HG03045 (cell line): ENCODE data around the gene NRAP.
A peak's percentile ranks its signal among the peaks of the same experiment; 100 is the strongest.

Experiments used
- ATAC-seq: cut with Tn5 transposase; IDR thresholded peaks from one replicate; pipeline ENCODE4 v1.9.1; 2021; ENCODE audit warnings: mild to moderate bottlenecking, moderate library complexity; ENCODE audit not compliant: unreplicated experiment

The NRAP gene

DNA sequence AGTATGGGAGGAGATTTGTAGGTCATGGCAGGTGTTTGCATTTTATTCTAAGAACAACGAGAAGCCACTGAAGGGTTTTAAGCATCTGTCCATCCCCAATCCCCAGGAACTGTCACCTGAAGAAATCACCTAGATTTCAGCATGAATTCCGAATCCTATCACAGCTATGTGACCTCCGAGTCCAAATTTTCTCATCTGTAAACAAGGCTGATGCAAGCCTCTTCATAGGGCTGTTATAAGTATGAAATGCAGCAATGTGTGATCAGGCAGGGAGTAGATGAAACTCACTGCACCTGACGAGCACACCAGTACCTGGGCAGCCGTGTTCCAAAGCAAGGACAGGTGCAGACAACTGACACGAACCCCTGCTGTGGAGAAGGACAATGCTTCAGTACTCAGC is 97.0 kb downstream of the NRAP start:
- no peak for ATAC-seq

DNA sequence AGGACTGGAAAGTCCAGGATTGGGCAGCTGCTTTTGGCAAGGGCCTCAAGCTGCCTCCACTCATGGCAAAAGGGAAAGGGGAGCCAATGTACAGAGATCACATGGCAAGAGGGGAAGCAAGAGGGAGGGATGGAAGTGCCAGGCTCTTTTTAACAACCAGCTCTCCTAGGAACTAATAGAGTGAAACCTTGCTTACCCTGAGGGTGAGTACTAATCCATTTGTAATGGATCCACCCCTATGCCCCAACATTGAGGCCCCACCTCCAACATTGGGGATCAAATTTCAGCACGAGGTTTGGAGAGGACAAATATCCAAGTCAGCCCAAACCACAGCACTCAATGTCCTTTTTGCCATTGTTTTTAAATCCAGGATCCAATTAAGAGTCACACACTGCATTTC is 98.5 kb downstream of the NRAP start:
- no peak for ATAC-seq

DNA sequence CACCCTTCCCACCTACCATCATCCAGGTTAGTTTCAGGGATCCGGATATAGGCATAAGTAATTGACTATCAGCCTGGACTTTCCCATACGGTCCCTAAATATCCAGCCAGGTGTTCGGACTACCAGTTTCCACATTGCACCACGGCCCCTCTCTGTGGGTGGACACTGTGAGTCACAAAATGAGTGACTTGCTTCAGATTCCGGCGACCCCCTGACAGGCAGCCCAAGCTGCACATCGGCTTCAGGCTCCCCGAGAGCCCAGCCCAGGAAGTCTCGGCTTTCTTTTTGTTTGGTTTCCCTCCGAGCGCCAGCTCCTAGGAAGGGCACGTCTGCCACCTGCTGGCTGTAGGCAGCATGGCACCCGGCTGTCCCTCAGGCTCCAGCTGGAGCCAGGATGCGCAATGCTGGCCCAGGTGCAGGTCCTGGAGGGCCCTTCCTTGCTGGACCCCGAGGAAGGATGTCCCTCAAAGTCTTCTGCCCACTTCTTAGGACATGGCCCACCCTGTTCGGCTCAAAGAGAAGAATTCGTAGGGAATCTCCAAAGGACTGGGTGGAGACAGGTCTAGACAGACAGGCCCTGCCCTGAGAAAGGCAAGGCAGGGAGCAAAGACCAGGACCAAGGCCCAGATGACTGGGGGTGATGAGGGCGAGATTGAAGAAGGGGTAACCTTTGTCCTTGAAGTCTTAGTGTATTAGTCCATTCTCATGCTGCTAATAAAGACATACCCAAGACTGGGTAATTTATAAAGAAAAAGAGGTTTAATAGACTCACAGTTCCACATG is 100.3 kb downstream of the NRAP start:
- peak; percentile 97 for ATAC-seq

DNA sequence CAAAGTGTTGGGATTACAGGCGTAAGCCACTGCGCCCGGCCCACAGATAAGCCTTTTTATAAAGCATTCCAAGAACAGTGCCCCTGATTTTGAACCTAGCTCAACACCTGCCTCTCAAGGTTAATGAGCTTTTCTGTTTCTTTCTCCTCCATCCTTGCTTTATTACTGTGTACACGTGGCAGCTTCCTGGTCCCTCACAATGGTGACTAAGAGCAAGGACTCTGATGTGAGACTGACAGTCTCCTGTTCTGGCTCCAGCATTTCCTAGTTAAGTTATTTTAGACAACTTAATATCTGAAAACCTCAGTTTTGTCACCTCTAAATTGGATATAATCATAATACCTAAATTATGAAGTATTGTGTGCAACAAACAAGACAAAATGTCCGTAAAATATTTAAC is 101.1 kb downstream of the NRAP start:
- no peak for ATAC-seq

DNA sequence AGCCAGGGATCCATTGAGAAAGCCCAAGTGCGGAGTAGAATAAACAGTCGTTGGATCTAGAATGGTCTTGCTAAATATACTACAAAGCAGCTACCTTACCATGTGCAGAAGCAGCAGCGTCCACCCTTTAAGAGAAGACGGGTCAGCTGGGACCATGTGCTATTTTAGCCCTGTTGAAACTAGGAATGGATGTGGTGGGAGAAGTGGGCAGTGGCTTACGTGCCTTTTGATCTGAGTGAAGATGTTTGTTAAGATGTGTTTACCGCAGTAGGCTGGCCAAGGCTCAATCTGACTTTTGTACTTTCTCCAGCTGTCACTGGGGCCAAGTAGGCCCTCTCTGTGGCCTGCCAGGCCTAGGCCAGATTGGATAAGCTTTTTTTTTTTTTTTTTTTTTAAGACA is 101.8 kb downstream of the NRAP start:
- no peak for ATAC-seq

DNA sequence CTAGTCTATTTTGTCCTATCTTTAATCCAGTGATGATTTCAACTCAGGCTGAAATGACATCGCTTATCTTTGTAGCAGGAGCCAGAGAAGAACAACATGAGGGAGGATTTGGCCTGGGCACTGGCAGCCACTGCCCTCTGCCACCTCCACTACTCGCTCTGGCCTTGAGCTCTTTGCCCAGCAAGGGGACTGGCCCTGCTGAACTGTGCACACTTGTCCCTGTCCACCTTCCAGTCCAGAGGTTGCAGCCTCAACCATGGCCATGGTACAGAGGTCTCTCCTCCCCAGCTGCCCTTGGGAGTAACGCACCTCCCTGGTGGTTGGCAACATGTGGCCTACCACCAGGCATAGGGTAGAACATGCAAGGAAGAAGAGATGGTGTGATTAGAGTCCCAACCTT is 102.6 kb downstream of the NRAP start:
- ATAC-seq, result no peak

DNA sequence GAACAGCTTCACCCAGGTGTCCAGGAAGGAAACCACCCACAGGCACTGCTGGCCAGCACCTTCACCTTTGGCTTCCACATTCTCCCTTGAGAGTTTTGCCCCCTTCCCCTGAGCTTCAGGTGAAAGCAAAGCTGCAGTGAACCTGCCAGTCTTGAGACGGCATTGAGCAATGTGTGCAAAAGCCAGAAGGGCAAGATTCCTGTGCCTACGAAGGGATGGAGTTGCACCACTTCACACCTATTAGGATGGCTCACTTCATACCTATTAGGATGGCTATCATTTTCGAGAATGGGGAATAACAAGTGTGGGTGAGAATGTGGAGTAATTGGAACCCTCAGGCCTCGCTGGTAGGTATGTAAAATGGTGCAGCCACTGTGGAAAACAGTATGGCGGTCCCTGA is 103.8 kb downstream of the NRAP start:
- ATAC-seq, result no peak

DNA sequence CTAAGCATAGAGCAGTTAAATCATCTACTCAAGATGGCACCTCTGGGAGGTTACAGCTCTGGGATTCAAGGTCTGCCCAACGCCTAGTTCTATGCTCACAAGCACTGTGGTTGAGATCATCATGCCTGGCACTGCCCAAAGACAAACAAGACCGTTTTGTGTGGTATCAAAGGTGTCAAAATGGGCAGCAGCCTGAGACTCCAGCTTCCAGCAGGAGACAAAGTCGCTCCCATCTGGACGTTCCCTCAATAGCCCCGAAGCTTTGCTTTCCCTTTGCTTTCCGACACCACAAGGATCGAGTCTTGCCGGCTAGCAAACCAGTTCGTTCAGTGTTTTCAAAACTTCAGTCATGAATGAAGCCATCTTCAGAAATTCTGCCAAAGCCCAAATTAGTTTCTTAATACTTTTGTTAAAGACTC is 105.9 kb downstream of the NRAP start:
- ATAC-seq, result no peak

DNA sequence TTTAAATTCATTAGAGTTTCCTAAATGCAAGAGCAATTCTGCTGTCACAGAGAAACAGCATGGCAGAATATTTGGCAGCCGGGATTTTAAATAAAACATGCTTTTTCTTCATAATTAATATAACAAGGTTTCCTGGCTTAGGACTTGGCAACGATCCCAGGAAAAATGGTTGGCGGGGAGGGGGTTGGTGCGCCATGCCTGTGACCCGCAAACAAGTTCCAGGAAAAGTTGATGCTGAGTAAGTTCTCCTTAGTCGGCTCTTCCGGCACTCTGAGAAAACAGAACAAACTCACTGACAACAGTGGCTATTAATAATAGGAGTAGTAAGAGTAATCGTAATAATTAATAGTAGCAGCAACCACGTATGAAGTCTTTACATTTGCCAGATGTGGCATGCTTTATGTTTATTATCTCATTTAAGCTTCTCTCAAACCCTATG is 106.4 kb downstream of the NRAP start:
- no peak for ATAC-seq

DNA sequence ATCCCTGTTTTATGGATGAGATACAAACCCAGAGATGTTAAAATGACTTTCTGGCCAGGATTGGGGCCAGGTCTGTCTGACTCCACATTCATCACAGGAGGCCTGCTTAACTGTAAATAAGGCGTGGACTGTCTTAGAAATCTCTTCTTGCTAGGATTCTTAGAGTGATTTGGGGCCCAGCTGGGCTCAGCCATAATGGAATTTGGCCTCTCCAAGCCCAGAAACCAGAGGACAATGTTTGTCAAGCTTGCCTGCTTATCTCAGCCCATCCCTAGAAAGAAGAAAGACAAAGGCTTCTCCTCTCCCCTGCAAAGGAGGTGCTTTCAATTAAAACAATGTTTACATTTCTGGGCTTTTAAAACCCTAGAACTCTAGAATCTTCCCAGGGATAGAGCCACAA is 108.1 kb downstream of the NRAP start:
- no peak for ATAC-seq

DNA sequence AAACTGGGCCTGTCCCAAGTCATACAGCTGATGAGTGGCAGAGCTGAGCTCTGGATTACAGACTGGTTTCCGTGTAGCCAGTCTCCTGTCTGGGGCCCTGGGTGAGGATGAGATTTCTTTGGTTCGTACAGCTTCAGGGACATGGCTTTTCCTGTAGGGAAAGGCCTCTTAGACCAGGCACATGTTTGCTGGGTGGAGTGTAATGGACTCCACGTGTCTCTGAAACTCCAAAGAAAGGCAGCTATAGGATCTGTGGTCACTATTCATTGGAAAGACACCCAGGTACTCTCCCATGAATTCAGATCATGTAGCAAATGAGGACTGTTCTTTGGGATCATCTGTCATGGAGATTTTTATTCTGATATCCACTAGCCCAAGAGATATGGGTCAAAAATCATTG is 108.6 kb downstream of the NRAP start:
- ATAC-seq, result no peak

DNA sequence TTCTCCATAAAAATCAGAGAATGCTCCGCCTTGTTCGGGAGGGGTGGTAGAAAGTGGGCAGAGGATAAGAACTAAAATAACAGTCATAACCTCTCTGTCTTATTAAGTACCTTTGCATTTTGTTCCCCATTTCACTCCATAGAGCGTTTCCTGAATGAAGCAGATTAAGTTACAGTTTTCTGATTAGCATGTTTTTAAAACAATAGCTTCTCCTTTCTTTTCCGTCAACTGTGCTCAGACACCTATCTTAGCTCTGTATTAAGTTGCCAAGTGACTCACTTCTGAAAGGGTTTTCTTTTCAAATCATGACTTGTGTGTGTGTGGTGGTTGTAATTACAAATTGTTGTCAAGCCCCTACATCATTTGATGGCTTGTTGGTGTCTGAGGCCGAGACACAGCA is 109.6 kb downstream of the NRAP start:
- ATAC-seq, result no peak

DNA sequence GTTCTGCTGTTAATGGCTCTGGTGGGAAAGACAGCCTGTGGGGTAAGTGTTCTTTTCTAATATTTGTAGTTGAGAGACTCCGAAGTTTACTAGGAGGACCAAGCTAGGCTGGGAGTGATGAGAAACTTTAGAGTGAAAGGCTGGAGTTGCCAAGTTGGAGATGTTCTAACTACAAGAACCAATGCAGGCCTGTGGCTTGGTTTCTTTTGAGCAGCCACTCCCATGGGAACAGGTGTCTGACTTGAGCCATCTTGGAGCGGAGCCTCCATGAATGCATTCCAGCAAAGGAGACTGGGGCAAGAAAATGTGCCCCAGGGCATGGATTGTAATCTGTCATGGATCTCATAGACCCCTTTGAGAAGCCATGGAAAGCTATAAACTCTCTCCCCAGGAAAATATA is 110.7 kb downstream of the NRAP start:
- no peak for ATAC-seq

DNA sequence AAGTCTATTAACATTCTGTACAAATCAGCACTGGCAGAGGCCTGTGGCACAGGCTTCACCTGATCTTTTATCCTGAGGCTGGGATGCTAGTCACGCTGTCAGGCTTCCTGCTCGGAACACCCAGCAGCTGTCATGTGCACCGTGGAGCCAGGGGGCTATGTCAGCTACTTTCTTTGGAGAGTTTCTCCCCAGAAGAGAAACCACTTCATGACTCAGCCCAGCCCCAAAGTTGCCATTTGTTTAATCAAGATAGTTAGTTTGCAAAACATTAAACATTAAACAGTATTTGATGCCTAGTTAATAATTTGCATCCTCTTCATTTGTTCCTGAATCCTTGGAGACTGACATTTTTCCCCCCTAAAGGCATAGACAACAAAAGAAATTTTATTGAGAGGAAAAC is 111.1 kb downstream of the NRAP start, which contains the start of gene HABP2:
HABP2 (plus strand) TSS at position 353 of the 400 bp plus-strand sequence. CDS start 69 bp downstream, outside the sequence.
- no peak for ATAC-seq

DNA sequence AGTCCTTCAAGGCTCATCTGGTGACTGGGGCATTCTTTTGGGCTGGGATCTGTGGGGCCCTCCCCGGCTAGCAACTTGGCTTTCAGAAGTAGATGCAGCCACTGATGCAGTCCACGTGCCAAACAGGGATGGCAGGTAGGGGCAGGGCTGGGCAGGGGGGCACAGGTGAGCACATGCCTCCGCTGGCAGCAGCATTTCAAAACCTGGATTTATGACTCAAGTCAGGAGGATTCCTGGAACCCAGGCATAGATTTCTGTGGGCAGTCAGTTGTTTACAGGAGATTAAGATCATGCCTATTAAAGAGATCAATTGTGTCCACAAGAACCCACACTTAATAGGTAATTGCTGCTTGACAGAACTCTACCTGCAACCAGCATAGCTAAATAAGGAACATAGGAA is 111.8 kb downstream of the NRAP start:
- ATAC-seq, result no peak

DNA sequence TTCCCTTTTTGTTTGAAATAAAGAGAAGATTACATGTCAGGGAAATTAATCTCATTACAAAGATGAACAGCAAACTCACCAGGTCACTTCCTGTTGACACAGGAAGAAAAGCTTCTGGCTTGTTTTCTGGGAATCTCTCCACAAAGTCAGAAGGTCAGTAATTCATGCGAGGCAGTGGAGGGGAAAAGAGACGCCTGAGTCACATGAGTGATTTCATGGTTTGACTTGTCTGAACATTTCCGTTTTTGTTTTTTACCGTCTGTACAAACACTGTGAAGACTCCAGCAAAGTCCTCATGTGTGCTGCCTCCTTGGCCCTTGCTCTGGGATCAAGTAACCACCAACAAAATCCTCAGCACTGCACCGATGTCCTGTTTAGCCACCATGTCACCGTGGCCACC is 113.5 kb downstream of the NRAP start:
- ATAC-seq, result no peak

DNA sequence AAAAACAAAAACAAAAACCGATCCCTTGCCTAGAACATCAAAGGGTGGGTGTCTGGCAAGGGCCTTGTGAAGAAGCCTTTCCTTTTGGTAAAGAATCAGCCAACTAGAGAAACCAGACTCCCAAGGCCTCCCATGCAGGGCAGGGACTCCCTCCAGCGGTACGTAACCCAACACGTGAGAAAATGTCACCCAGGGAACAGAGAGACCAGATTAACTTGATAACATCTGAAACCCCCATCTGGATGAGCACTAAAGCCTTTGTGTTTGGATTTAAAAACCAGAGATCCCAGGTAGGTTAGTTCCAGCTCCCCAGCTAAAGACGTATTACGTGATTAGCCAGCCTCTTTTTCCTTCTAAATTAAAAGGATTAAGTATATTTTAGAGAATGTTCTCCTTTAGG is 114.0 kb downstream of the NRAP start:
- ATAC-seq, result no peak

DNA sequence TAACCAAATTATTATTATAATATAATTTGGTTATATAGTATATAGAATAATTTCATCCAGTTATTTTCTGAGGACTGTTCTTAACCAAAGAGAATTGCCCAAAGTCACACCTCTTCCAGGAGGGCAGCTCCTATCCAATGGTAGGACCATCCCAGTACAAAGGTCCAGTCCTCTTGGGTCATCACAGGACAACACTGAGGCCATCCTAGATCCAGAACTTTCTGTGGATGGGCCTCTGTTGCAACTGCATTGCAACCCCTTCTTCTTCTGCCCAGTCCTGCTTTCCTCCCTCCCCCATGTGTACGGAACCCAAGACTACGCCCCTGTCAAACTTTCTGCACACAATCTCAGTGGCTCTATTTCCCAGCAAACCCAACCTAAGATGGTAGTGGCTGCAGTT is 116.4 kb downstream of the NRAP start:
- ATAC-seq, result no peak

DNA sequence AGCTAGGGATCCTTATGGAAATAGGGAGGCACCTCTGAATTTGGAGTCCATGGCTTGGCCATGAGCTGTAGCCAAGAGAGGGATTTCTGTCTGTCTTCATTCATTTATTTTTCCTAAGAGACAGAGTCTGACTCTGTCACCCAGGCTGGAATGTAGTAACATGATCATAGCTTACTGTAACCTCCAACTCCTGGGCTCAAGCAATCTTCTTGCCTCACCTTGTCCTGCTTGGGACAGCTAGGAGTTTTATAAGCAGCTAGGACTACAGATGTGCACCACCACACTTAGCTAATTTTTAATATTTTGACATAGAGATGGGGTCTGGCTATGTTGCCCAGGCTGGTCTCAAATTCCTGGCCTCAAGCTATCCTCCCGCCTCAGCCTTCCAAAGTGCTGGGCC is 119.4 kb downstream of the NRAP start:
- no peak for ATAC-seq

DNA sequence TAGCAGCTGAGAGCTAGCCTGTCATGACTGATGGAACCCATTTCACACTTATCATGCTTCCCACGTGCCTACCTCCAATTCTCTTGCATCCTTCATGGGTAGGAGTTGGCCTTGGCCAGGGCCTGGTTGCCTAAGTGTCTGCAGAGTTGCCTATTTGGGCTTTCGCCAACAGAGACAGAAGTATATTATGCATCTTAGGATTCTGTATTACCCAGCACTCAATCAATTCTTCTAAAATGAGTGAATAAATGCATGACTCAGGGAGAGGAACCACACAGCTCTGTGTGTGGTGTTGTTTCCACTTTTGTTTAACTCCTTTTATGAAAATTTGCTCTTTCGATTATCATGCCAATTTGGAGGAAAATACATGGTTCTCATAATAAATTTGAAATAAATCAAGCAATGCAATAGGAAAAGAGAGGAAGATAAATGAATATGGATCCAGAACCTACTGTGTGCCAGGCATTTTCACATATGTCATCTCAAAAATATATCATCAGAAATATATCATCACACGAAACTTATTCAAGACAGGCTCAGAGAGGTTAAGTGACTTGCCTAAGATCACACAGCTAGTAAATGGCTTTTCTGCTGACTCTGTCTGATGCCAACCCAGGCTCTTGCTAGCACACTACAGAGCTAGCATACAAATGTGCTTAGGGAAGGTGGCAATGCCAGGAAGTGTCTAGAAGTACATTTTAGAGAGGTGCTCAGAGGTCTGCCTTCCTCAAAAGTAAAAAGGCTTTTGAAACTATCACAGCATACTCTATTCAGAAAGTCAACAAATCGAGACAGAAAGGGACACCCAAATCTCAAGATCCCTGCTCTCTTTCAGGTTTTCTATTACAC is 120.5 kb downstream of the NRAP start:
- no peak for ATAC-seq

DNA sequence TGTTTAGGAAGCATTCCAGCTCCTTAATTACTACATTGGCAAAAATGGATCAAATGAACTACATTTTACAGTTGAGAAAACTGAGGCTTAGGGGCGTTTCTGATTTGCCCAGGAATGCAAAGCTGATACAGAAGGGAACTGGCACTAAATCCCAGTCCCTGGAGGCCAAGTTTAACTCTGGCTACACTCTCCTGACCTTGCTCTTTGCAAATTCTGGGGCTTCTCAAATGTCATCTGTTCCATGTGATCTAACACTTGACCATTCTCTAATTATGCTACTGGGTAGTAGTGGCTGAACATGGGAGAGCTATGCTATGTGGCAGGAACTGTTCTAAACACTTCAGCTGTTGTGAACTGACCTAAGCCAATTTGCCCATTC is 122.3 kb downstream of the NRAP start:
- no peak for ATAC-seq

DNA sequence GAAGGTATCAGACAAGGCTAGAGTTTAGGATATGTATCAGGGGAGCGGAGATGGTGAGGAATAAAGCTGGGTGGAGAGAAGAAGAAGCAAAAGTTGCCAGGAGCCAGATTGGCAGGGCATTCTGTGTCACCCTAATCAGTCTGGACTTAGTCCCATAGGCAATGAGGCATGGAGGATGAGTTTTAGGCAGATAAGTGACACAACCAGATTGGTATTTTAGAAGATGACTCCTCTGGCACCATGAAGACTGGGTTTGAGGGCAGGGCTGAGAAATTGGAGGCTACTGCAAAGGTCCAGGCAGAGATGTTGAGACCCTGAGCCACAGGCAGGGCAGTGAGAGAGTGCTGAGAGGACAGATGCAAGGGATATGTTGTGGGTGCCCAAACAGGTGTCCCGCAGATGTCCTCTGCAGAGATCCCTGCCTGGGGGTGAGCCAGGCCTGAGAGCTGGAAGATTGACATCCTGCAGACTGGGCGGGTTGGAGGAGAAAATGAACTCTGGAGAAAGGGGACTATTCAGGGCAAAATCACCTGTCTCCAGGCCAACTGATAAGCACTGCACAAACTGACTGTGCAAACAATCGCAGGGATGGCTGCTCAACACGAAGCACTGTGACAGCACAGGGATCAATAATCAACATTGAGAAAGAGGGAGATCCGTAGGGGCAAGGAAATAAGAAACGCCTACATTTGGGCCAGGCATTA is 122.8 kb downstream of the NRAP start:
- ATAC-seq, result no peak
